Suprapubic skin (tissue), 4 donors: ENCODE data around the gene IL2RA.

Experiments
- EP300 ChIP-seq: sonication (generic); formaldehyde crosslinking; IDR thresholded peaks from one replicate; pipeline ENCODE4 v1.6.1; 2017; ENCODE audit warnings: antibody characterized with exemption
- POLR2A ChIP-seq, 2 donors: fragments of 450-650 bp; IDR thresholded peaks; one replicate each; pipeline ENCODE4 v1.6.1; 2017; ENCODE audit warnings: antibody characterized with exemption in 2 of 2, mild to moderate bottlenecking in 2 of 2, moderate library complexity in 2 of 2
- POLR2AphosphoS5 ChIP-seq, 3 donors: sonication (generic); formaldehyde crosslinking; IDR thresholded peaks; one replicate each; pipeline ENCODE4 v1.6.1; 2017; ENCODE audit warnings: antibody characterized with exemption in 3 of 3
- TF ChIP-seq, protein P1 (sequence below), 2 donors: fragments of 200-600 bp in 1 of 2; fragments of 450-650 bp in 1 of 2; sonication (generic) in 1 of 2; IDR thresholded peaks; one replicate each; pipeline ENCODE4 v1.5.1; 2016 to 2019; ENCODE audit warnings: antibody characterized with exemption in 2 of 2, mild to moderate bottlenecking in 1 of 2, moderate library complexity in 1 of 2

DNA sequence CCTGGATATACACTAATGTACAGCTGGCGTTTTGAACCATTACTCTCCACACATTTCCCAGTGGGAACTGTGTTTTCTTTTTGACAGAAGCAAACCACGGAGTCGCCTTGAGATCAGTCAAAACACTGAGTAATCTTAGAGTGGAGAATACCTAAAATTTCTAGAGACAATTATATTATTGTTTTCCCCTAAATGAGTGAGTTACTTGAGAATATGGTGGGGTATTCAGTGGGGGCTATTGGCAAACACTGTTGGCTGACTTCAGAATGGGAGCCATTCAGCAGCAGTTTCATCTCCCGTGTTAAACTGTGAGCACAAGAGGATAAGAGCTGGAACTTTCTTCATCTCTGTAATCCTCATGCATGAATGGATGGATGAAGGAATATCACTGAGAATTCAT lies 6.2 kb downstream of the IL2RA start:
- TF ChIP-seq, protein P1, sequence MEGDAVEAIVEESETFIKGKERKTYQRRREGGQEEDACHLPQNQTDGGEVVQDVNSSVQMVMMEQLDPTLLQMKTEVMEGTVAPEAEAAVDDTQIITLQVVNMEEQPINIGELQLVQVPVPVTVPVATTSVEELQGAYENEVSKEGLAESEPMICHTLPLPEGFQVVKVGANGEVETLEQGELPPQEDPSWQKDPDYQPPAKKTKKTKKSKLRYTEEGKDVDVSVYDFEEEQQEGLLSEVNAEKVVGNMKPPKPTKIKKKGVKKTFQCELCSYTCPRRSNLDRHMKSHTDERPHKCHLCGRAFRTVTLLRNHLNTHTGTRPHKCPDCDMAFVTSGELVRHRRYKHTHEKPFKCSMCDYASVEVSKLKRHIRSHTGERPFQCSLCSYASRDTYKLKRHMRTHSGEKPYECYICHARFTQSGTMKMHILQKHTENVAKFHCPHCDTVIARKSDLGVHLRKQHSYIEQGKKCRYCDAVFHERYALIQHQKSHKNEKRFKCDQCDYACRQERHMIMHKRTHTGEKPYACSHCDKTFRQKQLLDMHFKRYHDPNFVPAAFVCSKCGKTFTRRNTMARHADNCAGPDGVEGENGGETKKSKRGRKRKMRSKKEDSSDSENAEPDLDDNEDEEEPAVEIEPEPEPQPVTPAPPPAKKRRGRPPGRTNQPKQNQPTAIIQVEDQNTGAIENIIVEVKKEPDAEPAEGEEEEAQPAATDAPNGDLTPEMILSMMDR (IDR thresholded peaks at IDR 0.05) = no peak
- no peak for TF ChIP-seq POLR2A (IDR thresholded peaks at IDR 0.05)
- TF ChIP-seq POLR2AphosphoS5 (IDR thresholded peaks at IDR 0.05) = no peak
- no peak for TF ChIP-seq EP300
